Esophagus squamous epithelium (tissue), 4 donors: ENCODE results near the gene HHIP.

Experiments
- CTCF ChIP-seq, 6 experiments: fragments of 450-650 bp in 4 of 6; fragments of 200-600 bp in 2 of 6; sonication (generic) in 2 of 6; IDR thresholded peaks; one replicate each; pipeline ENCODE4 v1.5.1; 2016 to 2019; ENCODE audit warnings: antibody characterized with exemption in 6 of 6, mild to moderate bottlenecking in 4 of 6, moderate library complexity in 4 of 6
- POLR2A ChIP-seq, 4 donors: fragments of 450-650 bp; IDR thresholded peaks; one replicate each; pipeline ENCODE4 v1.6.1; 2017; ENCODE audit warnings: antibody characterized with exemption in 4 of 4, mild to moderate bottlenecking in 4 of 4, moderate library complexity in 3 of 4

- TF ChIP-seq CTCF (IDR thresholded peaks at IDR 0.05) (no peak), POLR2A (IDR thresholded peaks at IDR 0.05) (no peak)
Measured at GRCh38 chr4:144705601-144706590, 59.9 kb downstream of the HHIP start.
